ENCODE measurements around the gene TTC28. TPM values are rescaled to one million over a fixed set of nuclear protein-coding genes. Genes with fewer than 3 reads are reported as not detected.
A peak's percentile ranks its signal among the peaks of the same experiment; 100 is the strongest.
"Not testable (repeated sequence)": the region's sequence is repeated elsewhere in the genome, so short reads cannot be mapped to it uniquely, and the experiment has no call there.

The TTC28 gene
- total RNA-seq, 6 experiments from 2014 or later = 10.8 to 18.9 (median 13.6) TPM

DNA sequence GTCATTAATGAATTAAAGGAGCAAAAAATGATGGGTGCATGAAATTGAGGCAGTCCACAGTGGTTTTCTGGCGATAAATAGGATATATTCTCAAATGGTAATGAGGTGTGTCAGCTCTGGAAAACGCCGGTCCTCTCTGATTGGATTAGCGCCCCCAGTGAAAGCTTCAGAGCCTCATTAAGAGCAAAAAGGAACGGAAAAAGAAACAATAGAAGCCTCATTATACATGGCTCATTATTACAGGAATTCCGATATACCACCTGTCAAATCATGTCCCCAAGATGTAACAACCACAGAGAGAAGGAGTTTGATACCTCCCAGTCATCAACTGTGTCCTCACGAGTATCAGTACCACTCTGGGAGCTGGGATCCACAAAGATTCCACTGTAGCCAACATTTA is 584.9 kb downstream of the TTC28 start:
- H3K4me3 Mint-ChIP-seq = no peak overlapping the region
- DNase-seq = no peak
- H3K9me3 Mint-ChIP-seq = no peaks in the 10 kb centered on the region
- no peak overlapping the region for H3K27ac Mint-ChIP-seq
- H3K36me3 Mint-ChIP-seq (ENCODE audit: low read depth) = no peaks in the 10 kb centered on the region; the same call in 1 of the 2 replicates
- TF ChIP-seq, protein P1, sequence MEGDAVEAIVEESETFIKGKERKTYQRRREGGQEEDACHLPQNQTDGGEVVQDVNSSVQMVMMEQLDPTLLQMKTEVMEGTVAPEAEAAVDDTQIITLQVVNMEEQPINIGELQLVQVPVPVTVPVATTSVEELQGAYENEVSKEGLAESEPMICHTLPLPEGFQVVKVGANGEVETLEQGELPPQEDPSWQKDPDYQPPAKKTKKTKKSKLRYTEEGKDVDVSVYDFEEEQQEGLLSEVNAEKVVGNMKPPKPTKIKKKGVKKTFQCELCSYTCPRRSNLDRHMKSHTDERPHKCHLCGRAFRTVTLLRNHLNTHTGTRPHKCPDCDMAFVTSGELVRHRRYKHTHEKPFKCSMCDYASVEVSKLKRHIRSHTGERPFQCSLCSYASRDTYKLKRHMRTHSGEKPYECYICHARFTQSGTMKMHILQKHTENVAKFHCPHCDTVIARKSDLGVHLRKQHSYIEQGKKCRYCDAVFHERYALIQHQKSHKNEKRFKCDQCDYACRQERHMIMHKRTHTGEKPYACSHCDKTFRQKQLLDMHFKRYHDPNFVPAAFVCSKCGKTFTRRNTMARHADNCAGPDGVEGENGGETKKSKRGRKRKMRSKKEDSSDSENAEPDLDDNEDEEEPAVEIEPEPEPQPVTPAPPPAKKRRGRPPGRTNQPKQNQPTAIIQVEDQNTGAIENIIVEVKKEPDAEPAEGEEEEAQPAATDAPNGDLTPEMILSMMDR (IDR thresholded peaks at IDR 0.05) = no peak
- no peaks in the 10 kb centered on the region for H3K4me1 Mint-ChIP-seq (ENCODE audit: low read depth)
- no peaks in the 10 kb centered on the region; the same call in 1 of the 2 replicates for H3K27me3 Mint-ChIP-seq (ENCODE audit: insufficient read depth)

DNA sequence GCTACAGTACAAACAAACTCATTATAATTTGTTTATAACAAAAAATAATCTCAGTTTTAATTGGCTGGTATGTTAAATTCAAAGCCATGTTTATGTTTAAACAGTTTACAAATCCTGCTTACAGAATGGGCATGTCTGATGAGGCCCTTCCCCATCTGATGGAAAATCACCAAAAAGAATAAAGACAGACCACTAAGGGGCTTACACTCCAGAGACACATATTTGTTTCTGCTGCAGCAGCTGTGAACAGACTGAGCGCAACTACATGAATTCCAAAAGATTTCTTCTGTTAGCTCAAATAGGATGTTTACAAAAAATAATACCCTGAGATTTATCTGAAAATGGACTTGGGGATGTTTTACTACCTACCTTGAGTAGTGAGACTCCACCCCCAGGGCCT is 585.9 kb downstream of the TTC28 start:
- no peaks in the 10 kb centered on the region; the same call in 1 of the 2 replicates for H3K36me3 Mint-ChIP-seq (ENCODE audit: low read depth)
- no peaks in the 10 kb centered on the region; the same call in 1 of the 2 replicates for H3K27me3 Mint-ChIP-seq (ENCODE audit: insufficient read depth)
- H3K9me3 Mint-ChIP-seq = no peaks in the 10 kb centered on the region
- TF ChIP-seq, protein P1 (IDR thresholded peaks at IDR 0.05) = no peak
- no peak overlapping the region for H3K27ac Mint-ChIP-seq
- no peak for DNase-seq
- H3K4me1 Mint-ChIP-seq (ENCODE audit: low read depth) = no peaks in the 10 kb centered on the region
- no peak overlapping the region for H3K4me3 Mint-ChIP-seq

DNA sequence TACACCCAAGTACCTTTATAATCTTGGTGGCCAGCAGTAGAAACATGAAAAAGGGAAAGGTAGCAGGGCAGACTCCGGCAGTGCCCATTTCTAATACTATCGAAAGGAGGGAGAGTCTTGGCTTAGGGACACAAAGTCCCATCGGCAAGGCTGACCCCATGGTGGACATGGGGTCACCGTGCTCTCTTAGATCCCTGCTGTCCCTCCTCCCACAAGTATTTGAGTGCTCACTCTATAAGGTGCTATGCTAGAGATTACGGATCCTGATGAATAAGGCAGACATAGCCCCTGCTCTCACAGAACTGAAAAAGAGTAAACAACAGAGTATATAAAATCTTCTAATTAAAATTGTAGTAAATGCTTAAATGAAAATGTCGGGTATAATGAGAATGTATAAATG is 588.2 kb downstream of the TTC28 start:
- 0 out of 2 replicates have a peak, but pooled peaks cover 5% of the 10 kb centered on the region for H3K9me3 Mint-ChIP-seq
- no peak overlapping the region for H3K27ac Mint-ChIP-seq
- H3K36me3 Mint-ChIP-seq (ENCODE audit: low read depth) = no peaks in the 10 kb centered on the region
- TF ChIP-seq, protein P1 (IDR thresholded peaks at IDR 0.05) = no peak
- H3K27me3 Mint-ChIP-seq (ENCODE audit: insufficient read depth) = no peaks in the 10 kb centered on the region; the same call in 1 of the 2 replicates
- H3K4me1 Mint-ChIP-seq (ENCODE audit: low read depth) = no peaks in the 10 kb centered on the region
- no peak overlapping the region for H3K4me3 Mint-ChIP-seq
- no peak for DNase-seq

DNA sequence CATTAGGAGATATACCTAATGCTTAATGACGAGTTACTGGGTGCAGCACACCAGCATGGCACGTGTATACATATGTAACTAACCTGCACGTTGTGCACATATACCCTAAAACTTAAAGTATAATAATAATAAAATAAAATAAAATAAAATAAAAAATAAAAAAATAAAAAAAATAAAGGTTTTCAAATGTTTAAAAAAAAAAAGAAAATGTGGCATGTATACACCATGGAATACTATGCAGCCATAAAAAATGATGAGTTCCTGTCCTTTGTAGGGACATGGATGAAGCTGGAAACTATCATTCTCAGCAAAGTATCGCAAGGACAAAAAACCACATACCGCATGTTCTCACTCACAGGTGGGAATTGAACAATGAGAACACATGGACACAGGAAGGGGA is 590.1 kb downstream of the TTC28 start:
- Mint-ChIP-seq H3K36me3 (ENCODE audit: low read depth) (peaks cover 13% of the 10 kb centered on the region), H3K9me3 (peaks cover 11% of the 10 kb centered on the region)
- DNase-seq; H3K4me3 Mint-ChIP-seq; H3K4me1 Mint-ChIP-seq (ENCODE audit: low read depth); H3K27ac Mint-ChIP-seq; H3K27me3 Mint-ChIP-seq (ENCODE audit: insufficient read depth): not testable (repeated sequence)

DNA sequence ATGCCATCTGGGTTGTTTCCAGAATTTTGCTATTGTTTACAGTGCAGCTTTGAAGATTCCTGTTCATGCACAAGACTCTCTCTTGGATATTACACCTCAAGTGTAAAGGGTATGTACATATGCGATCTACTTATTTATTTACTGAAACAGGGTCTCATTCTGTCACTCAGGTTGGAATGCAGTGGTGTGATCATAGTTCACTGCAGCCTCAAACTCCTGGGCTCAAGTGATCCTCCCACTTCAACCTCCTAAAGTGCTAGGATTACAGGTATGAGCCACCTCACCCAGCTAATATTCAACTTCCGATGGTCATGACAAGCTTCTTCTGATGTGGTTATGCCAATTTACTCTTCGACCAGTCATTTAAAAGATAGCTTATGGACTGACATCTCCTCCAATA is 602.5 kb downstream of the TTC28 start:
- no peak overlapping the region for H3K4me3 Mint-ChIP-seq
- no peaks in the 10 kb centered on the region; the same call in 1 of the 2 replicates for H3K27me3 Mint-ChIP-seq (ENCODE audit: insufficient read depth)
- TF ChIP-seq, protein P1 (IDR thresholded peaks at IDR 0.05) = no peak
- H3K27ac Mint-ChIP-seq = no peak overlapping the region
- peaks cover 5% of the 10 kb centered on the region; the same call in 1 of the 2 replicates for H3K36me3 Mint-ChIP-seq (ENCODE audit: low read depth)
- no peaks in the 10 kb centered on the region for H3K9me3 Mint-ChIP-seq
- DNase-seq = no peak
- H3K4me1 Mint-ChIP-seq (ENCODE audit: low read depth) = peaks cover 11% of the 10 kb centered on the region

DNA sequence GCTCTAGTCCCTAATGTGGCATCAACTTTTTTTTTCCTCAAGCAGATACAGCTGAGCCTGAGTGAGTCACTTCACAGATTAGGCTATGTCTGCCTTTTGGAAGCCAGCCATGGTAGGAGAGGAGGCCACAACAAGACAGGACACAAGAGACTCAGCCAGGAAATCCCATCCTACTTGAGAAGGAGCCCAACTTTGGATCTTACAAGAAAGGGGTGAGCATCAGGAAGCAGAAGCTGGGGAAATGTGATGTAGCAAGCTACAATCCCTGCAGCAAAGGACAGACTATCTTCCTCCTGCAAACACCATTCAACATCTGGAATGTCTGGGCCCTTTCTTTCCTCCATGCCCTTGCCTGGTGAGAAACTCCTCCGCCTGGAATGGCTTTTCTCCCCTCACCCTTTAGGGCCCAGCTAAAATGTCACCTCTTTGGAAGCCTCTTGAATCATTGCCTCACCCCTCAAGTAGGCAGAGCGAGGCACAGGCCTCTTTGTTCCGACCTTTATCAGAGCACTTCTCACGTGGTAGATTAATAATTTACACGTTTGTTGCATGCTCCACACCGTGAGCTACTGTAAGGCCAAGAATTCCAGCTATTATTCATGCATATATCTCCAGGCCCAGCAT is 604.2 kb downstream of the TTC28 start:
- no peak overlapping the region for H3K4me3 Mint-ChIP-seq
- peak; percentile 74 for DNase-seq
- TF ChIP-seq, protein P1 (IDR thresholded peaks at IDR 0.05) = no peak
- no peak overlapping the region; the same call in 1 of the 2 replicates for H3K27ac Mint-ChIP-seq
- no peaks in the 10 kb centered on the region; the same call in 1 of the 2 replicates for H3K27me3 Mint-ChIP-seq (ENCODE audit: insufficient read depth)
- H3K36me3 Mint-ChIP-seq (ENCODE audit: low read depth) = peaks cover 6% of the 10 kb centered on the region
- peaks cover 16% of the 10 kb centered on the region for H3K4me1 Mint-ChIP-seq (ENCODE audit: low read depth)
- H3K9me3 Mint-ChIP-seq = no peaks in the 10 kb centered on the region
